Stimulated activated CD8-positive, alpha-beta memory T cell treated with anti-CD3 and anti-CD28 coated beads, Interleukin-15, amount 100 ng/mL, for 48 hours (primary cell): Measurements from ENCODE around the gene BMP8A.
"Not testable (repeated sequence)": the region's sequence is repeated elsewhere in the genome, so short reads cannot be mapped to it uniquely, and the experiment has no call there.

Source experiments
- DNase-seq, 2 donors: peaks; one replicate each; pipeline ENCODE4 v3.0.0-alpha.2; 2020; ENCODE audit warnings: low read depth in 2 of 2

BMP8A gene

DNA sequence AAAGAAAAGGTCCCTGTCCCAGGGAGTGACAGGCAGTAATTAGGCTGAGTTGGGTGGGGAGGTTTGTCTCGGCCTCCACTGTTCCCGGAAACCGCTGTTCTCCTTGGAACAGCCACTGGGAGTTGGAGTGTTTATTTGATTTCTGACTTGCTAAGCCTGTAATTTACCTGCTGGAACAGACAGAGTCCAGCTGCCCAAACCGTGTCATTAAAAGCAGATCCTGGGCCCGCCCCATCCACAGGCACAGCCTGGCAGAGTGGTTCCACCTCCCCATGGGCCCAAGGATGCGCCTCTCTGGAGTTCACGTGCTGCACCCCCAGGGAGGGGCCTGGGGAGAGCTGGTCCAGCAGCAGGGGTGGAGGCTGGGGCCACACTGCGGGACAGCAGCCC lies 35.7 kb downstream of the BMP8A start:
- DNase-seq: not testable (repeated sequence)

DNA sequence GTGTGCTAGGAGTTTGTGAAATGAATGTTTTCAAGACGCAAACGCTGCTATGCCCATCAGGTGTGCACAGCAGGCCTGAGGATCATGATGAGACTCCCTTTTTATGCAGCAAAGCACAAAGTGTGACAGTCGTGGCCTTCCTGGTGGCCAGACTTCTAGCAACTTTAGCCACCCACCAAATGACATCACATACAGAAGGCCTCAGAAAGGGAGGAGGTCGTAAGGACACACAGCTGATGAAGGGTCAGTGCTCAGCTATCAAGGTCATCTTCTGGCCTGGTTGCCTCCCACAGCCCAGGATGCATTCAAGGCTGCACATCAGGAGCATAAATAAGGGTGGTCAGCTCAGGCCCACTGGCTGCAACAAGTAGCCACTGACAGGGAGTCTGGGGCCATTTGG lies 36.6 kb downstream of the BMP8A start:
- no peak for DNase-seq

DNA sequence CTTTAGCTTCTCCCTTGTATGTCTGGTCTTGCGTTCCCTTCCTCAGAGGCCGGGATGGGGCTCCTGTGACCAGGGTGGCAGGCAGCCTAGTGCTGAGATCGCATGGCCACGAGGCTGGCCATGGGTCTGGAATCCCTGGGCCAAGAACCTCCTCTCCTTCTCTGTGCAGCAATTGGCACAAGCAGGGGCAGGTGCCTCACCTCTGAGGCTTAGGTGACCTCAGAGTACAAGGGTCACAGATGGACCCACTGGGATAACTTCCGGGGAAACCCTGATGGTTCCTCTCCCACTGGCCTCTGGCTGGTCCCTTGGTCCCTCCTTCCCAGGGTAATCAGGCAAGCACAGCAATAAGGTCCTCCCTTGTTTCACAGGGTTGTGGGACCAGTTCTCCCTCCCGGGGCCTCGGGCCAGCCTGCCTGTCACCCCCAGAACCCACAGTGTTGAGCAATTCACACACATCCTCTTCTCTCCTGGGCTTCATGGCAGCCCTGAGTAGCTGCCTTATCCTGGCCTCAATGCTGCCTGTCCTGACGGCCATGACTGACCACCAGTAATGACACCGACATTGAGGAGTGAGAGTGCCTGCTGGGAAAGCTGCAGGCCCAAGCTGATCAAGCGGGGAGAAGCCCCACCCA lies 38.6 kb downstream of the BMP8A start:
- no peak for DNase-seq

DNA sequence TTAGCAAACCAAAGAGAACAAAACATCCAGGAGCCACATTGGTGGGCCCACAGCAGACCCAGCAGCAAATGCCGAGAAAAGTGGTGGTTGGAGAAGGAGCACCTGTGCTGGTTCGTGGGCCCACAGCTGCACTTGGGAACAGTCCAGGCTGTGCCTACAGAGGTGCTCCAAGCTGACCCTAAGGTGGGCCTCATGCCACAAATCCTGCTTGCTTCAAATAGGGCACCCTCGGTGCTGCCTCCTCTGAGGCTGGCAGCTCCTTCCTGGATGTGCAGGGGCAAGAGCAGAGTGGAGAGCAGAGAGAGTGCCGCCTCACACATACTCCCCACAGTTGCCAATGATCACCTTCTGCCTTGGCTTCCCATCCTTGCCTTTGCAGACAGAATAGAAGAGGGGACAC lies 40.1 kb downstream of the BMP8A start:
- no peak for DNase-seq

DNA sequence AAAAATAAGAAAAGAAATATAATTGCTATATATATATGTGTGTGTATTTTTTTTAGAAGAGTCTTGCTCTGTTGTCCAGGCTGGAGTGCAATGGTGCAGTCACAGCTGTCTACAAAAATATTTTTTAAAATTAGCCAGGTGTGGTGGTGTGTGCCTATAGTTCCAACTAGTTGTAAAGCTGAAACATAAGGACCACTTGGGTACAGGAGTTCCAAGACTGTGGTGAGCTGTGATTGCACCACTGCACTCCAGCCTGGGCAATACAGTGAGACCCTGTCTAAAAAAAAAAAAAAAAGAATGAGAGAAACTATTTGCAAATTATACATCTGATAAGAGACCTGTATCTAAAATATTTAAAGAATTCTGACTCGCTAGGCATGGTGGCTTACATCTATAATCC lies 42.0 kb downstream of the BMP8A start:
- DNase-seq: no peak

DNA sequence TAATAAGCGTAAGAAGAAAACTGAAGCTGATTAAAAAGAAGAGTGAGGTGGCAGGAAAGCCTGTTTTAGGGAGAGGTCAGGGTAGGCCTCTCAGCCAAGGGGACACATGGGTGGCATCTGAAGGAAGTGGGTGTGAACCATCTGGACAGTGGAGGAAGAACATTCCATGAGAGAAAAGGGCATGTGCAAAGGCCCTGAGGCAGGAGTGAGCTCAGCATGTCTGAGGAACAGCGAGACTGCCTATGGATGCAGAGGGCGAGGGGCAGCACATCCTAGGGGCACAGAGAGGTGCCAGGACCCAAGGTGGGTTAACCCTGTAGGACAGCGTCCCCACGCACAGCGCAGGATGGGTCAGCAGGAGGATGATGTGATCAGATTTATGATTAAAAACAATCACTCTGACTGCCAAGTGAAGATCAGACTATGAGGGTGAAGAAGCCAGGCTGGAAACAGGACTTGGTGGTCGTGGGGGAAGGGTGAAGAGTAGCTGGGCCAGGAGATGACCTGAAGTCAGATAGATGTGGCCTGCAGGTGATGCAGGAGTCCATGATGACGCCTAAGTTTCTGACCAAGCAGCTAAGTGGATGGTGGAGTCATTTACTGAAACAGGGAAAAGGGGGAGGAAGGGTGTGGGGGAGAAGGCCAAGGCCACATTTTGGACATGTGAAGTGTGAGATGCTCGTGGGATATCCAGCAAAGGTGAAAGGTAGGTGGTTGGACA lies 47.3 kb downstream of the BMP8A start:
- DNase-seq: no peak

DNA sequence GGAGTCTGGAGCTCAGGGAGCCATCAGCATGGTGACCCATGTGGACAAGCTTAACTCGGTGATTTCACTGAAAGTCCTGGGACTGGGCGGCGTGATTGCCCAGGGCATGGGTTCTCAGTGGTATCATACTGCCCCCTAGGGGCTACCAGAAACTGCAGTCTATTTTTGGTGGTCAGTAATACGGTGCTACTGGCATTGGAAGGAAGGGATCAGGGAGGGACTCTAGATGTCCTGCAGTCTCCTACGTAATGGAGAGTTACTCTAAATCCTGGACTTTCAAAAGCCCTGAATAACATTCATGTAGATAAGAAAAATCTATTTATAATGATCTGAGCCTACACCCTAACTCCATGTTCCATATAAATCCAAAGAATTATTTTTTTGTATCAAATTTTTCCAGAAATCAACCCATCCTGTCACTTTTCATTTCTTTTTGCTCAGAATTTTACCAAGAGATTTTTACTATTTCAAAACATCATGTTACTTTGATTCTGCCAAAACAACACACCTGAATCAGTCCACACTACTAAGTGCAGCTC lies 47.9 kb downstream of the BMP8A start:
- no peak for DNase-seq

DNA sequence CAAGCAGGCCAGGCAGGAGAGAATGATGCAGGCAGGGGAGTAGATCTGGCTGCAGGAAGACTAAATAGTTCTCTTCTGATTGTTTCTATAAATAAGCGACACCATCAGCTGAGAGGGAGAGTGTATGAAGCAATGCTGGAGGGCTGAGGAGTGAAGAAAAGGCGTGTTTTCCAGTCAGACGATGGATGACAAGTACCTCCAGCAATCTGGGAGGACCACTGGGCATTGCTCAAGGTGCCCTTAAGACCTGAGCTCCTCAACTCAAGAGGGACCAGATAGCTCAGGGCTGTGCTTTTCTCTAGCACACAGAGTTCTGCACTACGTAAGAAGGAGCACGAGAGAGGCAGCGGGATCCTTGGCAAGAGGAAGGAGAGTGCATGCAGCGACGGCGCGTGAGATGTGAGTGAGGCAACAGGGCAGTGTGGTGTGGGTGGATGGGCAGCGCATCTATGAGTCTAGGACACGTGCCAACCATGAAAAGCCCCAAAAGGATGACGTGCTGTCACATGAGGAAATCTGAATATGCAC lies 49.1 kb downstream of the BMP8A start:
- no peak for DNase-seq

DNA sequence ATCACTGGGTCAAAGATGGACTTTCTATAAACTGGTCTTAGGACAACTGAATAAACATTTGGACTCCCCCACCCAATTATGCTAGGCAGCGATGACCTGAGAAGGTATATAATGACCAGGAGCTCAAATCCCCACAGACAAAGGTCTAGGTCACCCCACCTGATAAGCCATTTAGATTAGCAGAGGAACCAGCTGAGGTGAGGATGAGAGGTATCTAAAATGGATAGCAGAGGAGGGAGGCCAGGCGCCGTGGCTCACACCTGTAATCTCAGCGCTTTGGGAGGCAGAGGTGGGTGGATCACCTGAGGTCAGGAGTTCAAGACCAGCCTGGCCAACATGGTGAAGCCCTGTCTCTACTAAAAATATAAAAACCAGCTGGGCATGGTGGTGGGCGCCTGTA lies 51.5 kb downstream of the BMP8A start:
- DNase-seq: no peak

DNA sequence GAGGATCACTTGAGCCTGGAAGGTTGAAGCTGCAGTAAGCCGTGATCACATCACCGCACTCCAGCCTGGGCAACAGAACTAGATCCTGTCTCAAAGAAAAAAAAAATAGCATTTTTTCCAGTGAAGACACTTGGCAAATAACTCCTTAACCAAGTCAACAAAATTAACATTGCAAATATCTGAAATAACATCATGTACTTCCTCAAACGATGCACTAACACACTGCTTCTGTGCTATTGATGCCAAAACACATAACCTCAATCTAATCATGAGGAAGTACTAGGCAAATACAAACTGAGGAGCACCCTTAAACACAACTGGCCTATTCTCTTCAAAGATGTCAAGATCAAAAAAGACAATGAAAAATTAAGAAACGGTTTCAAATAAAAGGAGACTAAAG lies 52.9 kb downstream of the BMP8A start:
- DNase-seq: no peak

DNA sequence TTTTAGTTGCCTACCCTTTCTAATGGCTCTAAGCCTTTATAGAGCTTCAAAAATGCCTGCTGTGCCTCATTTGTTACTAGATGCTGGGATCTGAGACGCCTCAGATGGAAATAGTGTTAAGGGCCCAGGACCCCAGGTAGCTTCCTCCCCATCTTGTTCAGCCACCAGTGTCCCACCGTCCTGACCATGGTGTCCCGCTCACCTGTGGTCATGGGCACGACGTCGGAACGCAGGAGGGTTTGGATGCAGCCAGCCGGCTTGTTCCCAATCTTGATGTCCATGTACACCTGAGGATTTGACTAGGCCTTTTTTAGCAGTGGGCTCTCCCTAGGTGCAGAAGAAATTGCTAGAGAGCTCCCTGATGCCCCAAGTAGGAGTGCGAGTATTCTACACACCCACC lies 54.1 kb downstream of the BMP8A start:
- DNase-seq: no peak

DNA sequence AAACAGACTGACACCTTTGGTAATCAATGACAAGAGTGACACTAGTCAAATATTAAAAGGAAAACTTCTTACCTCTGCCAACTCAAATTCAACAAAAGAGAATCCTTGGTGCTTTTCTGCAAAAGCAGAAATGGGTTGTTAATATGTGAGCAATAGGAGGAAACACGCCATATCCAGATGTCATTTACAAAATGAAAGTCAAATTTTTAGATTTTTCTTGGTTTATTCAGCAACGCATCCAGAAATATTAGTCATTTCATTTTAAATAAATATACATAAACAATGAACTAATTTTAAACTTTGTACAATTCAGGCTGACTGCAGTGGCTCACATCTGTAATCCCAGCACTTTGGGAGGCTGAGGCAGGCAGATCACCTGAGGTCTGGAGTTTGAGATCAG lies 62.8 kb downstream of the BMP8A start:
- no peak for DNase-seq

DNA sequence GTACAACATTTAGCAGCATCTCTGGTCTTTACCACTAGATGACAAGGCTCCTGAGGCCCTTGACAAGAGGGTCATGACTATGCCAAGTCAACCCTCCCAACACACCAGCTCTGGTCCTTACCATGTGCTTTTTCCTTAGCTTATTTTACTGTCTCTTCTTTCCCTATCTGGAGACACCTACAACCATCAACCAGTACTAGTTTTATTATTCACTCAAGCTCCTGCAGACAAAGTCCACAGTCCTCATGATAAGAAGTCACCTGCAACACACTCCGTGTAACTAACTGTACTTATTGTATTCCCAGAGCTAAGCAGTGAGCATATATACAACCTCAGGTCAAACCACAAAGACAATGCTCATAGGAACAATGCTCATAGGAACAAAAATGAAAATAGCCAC lies 69.8 kb downstream of the BMP8A start:
- no peak for DNase-seq

DNA sequence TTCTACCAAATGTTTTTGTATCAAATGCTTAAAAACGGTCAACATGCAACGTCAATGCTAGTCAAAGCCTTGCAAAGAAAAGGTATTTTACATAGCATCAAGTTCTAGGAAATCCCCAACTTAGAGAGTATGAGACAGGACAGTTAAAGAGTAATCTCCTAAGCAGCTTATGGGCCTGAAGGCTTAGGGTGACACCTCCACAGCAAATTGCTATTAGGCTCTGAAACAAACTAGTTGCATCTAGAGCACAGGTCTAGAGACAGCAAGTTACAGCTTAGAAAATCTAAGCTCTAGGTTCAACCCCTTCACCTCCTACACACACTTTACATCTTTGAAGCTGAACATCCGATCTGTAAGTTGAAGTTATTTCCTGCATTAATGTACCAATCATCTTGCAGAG lies 71.5 kb downstream of the BMP8A start:
- DNase-seq: no peak

DNA sequence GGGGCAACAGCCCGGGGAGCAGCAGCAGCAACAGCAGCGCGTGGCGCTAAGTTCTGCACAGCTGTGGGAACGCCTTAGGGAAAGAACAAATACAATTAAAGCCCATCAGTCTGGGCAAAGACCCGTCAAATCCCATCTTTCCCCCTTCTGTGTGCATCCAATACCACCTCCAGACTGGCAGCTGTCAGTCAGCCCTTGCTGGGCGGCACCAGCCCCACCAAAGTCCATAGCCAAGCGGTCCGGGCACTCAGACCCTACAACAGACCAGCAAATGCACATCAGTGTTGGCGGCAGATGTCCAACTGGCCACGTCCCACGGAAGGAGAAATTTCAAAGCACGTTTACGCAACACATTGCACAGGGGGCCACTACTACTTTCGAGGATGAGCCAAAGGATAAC lies 72.2 kb downstream of the BMP8A start:
- no peak for DNase-seq

DNA sequence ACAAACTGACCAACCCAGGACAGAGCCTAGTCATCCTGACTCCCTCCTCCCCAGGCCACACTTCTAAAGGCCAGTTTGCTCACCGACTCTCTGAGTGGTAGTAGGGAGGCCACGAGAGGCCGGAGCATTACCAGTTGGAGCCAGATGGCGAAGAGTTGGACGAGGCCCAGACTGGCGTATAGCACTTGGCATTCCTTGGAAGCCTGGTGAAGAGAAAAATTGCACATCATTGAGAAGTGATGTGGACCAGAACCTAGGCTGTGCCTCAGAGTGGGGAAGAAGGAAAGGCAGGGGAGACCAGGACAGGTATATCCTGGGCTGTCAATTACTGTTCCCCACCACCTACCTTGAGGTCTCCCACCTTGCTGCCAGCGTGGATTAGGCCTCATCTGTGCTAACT lies 72.9 kb downstream of the BMP8A start:
- no peak for DNase-seq

DNA sequence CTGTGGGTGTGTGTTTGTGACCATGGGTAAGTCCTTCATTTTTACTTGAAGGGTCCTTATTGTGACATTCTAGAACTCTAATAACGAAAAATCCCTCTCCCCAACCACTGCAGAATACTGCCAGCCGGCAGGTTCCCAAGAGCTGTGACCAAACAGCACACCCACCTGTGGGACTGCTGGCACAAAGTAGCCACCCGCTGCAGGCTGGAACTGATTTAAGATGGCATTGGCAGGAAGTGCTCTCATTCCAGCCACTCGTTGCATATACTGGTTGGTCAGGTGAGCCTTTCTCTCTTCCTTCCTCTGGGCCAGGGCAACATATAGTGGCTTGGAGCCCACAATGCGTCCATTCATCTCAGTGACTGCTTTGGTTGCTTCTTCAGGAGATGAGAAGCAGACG lies 73.5 kb downstream of the BMP8A start:
- no peak for DNase-seq

DNA sequence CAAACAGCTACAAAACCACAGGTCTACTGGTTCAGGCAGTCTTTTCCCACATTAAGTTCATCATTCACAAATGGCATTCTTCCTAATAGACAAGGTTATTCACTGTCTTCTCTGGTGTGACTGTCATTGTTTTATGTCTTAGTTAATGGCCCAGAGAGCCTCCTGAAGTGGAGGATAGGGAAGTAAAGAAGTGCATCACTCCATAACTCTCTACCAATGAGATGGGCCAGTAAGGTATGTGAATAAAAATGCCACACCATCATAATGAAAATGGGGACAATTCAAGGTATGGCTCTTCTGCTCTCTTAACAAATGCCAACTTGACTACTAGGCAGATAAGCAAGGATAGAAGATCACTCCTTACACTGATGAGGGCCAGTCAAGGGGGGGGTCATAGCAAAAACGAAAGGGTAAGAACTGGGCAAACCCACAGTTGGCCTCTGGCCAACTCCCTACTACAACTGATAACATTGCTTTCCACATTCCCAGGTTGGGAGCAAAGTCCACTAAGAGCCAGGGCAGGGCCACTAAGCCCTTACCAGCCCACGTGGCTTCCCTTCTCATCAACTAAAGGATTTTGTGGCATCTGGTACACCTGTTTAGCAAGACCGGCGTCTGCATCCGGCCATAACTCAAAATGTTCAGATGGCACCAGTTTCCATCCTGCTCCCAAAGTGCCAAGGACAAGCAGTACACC lies 75.2 kb downstream of the BMP8A start:
- DNase-seq: no peak

DNA sequence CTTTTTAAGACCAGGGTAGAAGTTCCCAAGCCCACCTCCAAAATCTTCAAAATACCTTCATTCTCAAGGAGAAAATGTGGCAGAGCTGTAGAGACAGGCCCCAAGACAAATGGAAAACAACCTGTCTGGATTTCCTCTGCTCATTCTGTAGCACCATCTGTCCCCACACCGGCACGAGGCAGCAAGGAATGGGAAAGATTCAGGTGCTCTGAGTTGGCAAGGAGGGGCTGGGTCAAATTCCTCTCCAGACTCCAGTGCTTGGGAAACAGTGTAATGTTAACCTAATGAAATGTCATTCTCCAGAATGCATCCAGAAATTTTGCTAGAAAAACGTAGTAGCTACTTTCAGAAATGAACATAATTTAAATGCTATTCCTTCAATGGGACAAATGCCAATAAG lies 75.9 kb downstream of the BMP8A start:
- DNase-seq: no peak

DNA sequence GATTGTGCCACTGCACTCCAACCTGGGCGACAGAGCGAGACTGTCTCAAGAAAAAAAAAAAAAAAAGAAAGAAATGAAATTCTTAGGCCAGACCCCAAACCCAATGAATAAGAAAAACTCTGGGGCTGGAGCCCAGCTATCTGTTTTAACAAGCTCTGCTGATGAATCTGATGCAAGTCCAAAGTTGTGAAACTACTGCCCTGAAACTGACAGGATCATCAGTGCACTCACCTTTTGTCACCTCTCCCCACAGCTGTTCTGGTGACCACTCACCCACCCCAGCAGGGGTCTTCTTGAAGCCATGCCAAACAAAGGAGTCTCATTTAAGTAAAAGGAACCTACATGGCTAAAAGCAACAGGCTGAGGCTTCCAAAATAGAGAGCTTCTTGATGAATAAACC lies 76.8 kb downstream of the BMP8A start:
- DNase-seq: no peak

DNA sequence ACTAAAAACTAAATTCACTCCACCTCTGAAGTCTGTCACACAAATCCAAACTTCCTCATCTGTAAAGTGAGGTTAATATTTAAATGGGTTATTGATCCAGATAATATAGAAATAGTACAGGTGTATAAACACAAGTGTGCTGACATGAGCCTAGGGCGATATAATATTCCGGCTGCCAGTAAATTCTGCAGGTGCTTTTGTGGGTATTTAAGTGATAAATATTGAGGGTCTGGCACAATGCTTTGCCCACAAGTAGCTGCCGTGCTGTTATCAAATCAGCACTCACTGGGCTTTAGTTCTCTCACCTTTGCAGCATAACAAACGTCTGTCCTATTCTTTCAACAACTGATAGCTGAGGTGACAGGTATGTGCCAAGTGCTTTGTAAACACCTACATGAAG lies 77.6 kb downstream of the BMP8A start:
- no peak for DNase-seq

DNA sequence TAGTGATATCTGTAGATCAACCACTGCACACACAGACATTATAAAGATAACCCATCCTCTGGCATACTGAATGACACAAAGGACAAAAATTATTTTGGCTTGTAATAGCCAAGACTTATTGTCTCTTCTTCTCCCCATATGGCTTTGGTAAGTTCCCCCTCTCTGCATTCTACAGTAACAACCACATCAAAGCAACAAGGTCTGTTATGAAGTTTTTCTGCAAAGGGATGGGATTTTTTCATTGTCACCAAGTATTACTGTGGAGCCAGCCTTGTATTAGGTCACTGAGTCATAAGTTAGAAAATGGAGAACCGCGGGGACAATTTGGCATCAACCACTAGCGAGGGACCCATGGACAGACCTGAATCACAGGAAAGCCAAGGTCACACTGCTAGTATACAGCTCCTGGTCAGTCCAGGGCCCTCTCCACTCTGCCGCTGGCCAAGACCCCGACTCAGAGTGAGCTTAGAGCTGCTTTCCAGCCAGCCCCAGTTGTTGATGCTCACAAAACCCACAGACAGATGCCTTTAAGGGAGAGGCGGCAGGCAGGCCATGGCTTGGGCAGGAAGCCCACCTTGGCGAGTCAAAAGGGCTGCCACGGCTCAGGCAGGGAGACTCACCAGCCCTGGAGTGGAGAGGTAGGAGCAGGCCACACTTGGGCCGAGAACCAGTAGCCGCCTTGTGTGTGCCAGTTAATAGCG lies 79.2 kb downstream of the BMP8A start:
- no peak for DNase-seq
